HG03097 (cell line): ENCODE measurements around the gene INPP5A.
"Not testable (repeated sequence)": the region's sequence is repeated elsewhere in the genome, so short reads cannot be mapped to it uniquely, and the experiment has no call there.

ENCODE experiments used
- ATAC-seq: cut with Tn5 transposase; IDR thresholded peaks from one replicate; pipeline ENCODE4 v1.9.1; 2021; ENCODE audit not compliant: unreplicated experiment, low FRiP score

The INPP5A gene

GRCh38 chr10:132537684-132538001 is at the start of gene INPP5A:
TSS of gene INPP5A (plus strand) at chr10:132537787. CDS start at chr10:132538097, 310 bp downstream.
- ATAC-seq = no peak

GRCh38 chr10:132488231-132488821 is 49.3 kb upstream of the INPP5A start:
- no peak for ATAC-seq

- no peak for ATAC-seq
Measured at GRCh38 chr10:132489053-132489703, 48.4 kb upstream of the INPP5A start.

- ATAC-seq = no peak
Measured at GRCh38 chr10:132489704-132490534, 47.7 kb upstream of the INPP5A start.

- not testable (repeated sequence) for ATAC-seq
Measured at GRCh38 chr10:132491534-132491933, 46.1 kb upstream of the INPP5A start.

- no peak for ATAC-seq
Measured at GRCh38 chr10:132492323-132493025, 45.1 kb upstream of the INPP5A start.

GRCh38 chr10:132493246-132493755 is 44.3 kb upstream of the INPP5A start:
- ATAC-seq = no peak

GRCh38 chr10:132493756-132494290 is 43.8 kb upstream of the INPP5A start:
- ATAC-seq = no peak

- ATAC-seq = no peak
Measured at GRCh38 chr10:132494866-132495630, 42.5 kb upstream of the INPP5A start.

- no peak for ATAC-seq
Measured at GRCh38 chr10:132496360-132497062, 41.1 kb upstream of the INPP5A start.

GRCh38 chr10:132497063-132497680 is 40.4 kb upstream of the INPP5A start:
- no peak for ATAC-seq

GRCh38 chr10:132497861-132498561 is 39.6 kb upstream of the INPP5A start:
- ATAC-seq = no peak

- no peak for ATAC-seq
Measured at GRCh38 chr10:132498562-132499366, 38.8 kb upstream of the INPP5A start.

- no peak for ATAC-seq
Measured at GRCh38 chr10:132499367-132499685, 38.3 kb upstream of the INPP5A start.

GRCh38 chr10:132500781-132501415 is 36.7 kb upstream of the INPP5A start:
- ATAC-seq = no peak

GRCh38 chr10:132502544-132503300 is 34.9 kb upstream of the INPP5A start:
- ATAC-seq = no peak
